NCI-H2081 treated with DMSO at 0.1 percent for 48 hours (cell line): ENCODE results near the gene SLC10A7.

Source experiments
- DNase-seq: peaks from one replicate; lab custom pipeline; 2025; lab: John Stamatoyannopoulos, UW

The SLC10A7 gene

DNA sequence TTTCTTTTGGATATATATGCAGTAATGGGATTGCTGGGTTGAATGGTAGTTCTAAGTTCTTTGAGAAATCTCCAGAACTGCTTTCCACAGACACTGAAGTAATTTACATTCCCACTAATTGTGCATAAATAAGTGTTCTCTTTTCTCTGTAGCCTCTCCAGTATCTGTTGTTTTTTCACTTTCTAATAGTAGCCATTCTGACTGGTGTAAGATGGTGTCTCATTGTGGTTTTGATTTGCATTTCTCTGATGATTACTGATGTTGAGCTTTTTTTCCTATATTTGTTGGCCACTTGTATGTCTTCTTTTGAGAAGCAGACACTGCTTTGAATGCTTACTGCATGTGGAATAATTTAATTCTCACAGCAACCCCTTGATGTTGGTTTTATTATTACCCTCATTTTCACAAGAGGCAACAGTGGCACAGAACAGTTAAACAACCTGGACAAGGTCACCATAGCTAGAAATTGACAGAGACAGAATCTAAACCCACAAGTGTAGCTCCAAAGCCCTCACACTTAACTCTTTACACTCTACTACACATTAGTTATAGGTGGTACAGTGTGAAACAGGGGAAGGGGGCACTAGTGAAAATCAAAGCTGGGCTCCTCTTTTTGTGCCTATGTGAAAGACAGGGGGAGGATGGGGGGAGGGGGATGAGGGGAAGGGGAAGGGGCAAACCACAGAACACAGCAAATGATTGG is 211.3 kb downstream of the SLC10A7 start:
- no peak for DNase-seq

DNA sequence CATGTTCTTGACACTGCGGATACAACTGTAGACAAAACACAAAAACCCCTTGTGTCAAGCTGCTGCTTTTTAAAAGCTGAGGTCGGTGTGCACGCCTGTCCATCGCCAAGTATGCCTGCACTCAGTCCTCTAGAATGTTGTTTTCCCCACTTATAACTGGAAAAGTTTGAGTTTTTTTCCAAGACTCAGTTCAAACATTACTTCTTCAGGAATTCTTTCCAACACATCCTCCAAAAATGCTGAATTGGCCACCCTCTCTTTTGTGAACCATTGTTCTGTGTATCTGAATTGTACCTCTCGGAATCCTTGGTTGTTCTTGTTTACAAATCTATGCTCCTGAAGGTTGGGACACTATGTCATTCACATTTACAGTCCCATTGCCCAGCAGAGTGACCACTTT is 212.8 kb downstream of the SLC10A7 start:
- DNase-seq, result no peak

DNA sequence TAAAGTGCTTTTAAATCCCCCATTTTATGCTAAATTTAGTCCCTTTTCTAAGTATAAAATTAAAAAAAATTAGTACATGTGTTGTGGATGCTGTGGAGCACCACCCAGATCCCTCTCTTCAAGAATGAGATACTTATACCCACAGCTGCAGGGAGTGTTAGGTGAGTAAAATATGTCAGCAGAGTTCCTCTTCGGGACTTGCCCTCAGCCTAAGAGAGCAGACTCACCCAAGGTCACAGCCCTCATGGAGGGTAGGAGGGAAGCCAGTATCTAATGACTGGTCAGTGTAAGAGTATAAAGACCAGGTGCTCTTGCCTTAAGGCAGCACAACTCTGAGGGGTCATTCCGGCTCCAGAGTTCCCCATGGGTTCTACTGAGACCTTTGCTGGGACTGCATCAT is 218.9 kb downstream of the SLC10A7 start:
- no peak for DNase-seq

DNA sequence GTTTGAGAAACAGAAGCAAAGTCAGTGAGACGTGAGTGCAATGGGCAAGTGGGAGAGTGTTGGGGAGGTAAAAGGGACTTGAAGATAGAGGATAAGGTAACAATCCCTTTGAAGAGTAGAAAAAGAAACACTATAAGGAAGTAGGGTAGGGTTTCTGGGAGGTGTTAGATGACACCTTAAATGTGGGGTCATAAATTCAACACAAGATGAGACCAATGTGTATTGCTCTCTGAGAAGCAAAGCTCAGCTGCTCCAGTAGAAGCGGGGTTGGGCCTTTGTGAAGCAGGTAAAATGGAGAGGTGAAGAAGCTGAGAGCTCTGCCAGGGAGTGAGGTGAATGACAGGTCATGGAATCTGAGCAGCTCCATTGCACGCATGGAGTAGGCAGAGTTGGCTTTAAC is 222.1 kb downstream of the SLC10A7 start:
- DNase-seq, result no peak

DNA sequence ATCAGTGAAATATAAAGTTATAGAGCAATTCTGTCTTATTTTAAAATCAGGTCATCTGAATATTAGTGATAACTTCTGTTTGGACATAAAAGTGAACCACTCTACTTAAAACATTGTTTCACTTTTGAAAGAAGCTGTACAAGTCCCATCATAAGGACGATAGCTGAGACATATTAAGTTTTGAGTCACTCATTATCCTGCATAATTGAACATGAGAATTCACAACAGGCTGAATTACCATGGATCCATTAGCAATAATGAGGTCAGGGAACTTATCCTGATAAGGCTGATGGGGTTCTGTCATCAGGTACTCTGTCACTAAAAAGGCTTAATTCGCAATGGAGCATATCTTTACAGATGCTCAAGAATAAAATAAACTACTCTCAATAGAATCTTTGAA is 227.0 kb downstream of the SLC10A7 start:
- DNase-seq, result no peak

DNA sequence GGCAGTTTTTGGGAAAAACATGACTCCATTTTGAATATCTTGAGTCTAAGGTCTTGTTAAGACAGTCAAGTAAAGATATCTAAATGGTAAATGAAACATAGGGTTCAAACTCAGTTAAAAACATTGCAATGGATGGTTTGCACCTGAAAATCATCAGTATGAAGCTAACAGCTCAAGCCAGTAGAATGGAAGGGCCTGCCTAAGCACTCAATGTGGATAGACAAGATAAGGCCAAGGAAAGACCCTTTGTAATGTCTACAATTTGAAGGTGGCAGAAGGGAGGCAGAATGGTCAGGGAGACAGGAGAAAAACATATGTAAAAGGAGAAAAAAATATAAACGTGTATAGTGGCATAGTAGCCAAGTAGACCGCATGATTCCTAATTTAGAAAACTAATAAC is 229.2 kb downstream of the SLC10A7 start:
- no peak for DNase-seq

DNA sequence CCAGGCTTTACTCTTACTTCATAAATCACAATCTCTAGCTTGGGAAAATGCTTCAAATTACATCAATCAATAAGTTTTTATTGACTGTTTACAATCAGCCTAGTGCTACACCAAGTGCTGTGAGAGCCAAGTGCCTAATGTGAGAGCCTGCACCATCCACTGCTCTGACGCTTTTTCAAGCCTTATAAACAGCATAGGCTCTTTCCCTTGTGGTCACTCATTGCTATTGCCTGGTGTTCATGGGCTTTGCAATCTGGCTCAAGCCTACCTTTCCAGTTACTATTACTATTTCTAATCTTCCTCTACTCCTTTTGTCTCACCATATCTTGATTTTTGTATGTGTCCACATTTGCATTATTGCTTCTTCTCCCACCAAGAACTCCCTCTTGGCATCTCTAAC is 230.4 kb downstream of the SLC10A7 start:
- DNase-seq, result no peak

DNA sequence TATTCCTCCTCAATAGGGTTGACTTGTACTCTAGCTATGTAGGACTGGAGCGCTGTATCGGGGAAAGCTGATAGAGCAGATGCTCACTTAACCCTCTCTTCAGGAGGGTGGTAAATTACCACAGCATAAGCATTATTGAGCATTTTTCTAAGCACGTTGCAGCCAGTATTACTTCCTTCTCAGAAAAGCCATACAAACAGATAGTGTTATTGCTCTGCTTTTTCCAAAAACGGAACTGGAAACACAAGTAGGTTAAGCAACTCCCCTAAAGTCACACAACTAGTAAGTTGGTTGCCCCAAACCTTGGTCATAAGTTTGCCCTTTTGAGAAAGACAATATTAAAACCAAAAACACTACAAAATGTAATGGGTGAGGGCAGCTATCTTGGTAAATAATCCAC is 233.5 kb downstream of the SLC10A7 start:
- no peak for DNase-seq

DNA sequence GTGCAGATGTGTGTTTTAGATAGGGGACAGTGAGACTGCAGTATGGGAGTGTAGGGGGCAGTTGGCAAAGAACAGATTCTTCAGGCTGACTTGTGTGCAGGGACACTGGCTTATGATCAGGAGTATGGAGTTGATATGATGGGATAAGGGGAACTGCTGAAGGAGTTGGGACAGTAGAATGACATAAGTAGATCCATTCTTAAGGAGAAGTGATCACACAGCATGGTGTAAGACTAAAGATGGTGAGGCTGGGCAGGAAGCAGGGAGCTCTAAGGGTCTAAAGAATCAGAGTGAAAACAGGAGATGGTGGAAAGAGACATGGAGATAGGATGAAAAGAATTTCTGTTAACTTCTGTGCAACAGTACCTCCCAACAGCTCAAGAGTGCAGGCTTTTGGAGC is 236.7 kb downstream of the SLC10A7 start:
- DNase-seq, result no peak

DNA sequence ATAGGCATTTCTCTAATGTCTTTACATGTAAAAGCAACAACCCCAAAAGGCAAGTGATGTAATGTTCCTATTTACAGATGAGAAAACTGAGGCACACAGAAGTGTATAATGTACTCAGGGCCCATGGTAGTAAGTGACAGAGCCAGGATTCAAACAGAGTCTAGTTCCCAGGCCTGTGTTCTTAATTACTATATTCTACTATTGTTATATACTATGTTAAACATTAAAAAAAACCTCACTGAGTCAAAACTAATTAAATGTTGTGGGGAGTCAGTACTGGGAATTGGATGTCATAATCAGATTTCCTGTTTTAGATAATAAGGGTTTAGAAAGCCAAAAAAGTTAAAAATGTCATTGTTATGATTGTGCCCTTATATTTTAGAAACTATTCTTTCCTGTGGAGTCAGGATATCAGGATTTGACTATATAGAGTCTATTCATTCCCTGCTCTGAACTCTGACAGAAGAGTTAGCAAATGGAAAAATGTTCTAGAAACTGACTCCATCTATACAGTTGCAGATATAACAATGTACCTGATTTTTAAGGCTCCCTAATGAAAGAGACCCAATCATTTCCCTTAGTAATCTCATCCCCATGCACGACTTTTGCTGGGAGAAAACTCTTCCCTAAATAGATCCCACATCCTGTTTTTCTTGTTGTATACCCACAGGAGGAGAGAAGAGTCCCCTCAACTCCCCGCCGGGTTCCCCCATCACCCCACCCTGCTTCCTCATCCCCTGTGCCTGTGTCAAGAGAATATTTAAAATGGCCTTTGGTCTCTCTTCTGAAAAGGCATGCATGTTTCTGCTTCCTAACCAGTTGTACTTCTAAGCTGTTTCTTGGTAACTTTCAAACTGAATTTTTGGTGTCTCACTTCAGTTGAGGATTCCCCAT is 237.7 kb downstream of the SLC10A7 start:
- no peak for DNase-seq

DNA sequence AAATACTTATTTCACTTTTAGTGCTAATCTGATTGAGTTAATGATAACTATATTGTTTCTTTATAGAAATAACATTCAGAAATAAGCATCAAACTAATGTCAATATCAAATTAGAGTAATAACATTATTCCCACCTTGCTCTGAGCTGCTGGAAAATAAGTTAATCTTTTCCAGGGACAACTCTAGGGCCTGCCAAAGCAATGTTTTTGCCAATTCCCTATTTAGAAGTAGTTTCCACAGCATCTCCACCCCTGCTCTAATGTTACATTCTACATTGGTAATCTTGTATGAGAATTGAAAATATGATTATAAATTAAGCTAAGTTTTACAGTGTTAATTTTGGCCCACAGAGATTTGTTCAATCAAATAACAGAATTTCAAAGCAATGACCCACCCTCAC is 239.1 kb downstream of the SLC10A7 start:
- no peak for DNase-seq

DNA sequence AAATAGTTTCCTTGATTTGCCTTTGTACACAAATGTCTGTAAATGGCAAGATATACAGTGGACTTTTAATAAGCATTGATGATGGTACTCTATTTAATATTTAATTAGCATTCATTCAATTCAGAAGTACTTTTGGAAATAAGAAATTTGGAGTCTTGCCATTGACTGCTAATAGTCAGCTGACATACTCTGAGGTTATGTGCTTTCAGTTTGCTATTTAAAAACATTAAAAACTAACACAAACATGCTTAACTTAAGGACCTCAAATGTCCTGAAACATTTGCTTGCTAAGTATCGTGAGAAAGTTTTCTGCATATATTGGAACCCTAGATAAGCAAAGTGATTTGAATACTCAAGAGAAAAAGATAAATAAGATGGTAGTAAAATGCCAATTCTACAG is 242.8 kb downstream of the SLC10A7 start:
- no peak for DNase-seq

DNA sequence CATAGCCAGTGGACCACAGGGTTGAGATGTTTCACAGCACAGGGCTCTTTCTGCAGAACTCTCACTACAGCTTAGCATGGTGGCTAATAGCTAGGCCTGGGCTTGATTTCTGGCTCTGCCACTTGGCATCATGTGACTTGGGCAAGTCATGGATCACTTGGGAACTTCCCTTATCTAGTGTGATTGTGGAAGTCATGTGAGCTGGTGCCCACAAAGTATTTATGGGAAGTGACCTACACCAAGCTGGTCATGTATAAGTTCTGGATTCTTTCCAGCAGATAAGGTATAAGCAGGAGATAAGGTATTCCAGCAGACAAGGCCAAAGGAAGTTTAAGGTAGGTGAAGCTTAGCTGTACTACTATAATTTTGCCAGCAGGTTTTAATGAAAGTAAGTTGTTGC is 246.4 kb downstream of the SLC10A7 start:
- no peak for DNase-seq

DNA sequence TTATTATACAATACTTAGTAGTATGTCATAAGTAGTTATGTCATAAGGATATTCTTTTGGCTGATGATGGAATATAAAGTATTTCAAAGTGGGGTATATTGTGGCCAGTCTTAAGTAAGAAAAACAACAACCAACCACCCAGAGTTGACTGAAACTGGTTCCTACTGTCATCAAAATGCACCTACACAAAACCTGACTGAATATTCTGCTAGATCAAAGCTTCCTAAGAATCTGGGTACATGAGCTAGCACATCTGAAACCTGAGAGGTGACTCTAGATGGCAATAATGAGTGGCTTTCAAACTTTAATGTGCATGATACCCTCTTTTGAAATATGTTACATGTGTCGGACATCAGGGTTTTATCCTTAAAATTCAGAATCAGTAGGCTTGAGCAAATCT is 247.0 kb downstream of the SLC10A7 start:
- no peak for DNase-seq

DNA sequence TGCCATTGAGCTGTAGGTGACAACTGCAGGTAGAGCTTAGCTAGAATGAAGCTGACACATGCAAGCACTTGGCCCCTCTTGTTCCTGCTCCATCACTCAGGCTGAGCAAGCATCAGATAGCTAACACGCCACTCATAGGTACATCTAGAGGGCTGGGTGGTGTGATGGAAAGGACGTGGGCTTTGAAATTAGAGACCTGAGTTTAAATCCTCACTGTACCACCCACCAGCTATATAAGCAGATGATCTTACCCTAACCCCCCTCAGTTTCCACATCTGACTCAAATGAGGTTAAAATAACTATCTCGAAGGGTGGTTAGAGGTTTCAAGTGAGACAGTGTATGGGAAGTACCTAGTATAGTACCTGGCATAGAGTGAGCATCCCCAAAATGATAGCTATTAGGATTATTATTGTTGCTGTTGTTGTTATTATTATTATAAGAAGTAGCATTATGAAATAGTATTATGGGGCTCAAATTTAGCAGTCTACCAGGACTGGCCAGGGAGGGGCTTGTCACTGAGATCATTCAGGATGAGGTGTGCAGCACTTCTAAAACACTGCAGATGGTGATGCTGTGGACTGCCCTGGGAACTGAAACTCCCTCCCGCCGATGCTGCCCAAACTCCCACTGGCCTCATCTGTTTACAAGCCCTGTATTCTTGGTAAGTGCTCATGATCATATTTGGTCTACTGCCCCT is 248.4 kb downstream of the SLC10A7 start:
- no peak for DNase-seq

DNA sequence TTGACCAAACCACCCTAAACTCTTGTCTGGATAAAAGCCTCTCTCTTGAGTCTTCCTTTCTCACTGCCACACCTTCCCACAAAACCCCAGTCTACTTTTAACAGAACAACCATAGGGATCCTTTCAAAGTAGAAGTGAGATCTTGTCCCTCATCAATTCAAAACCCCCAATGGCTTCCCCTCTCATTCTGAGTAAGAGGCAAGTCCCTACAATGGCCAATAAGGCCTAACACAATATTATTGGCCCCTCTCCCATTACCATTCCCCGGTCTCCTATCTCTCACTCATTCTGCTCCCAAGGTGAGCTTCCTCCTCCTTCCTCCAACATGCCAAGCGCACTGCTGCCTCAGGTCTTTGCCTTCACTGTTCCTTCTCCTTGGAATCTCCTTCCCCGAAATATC is 250.3 kb downstream of the SLC10A7 start:
- no peak for DNase-seq

DNA sequence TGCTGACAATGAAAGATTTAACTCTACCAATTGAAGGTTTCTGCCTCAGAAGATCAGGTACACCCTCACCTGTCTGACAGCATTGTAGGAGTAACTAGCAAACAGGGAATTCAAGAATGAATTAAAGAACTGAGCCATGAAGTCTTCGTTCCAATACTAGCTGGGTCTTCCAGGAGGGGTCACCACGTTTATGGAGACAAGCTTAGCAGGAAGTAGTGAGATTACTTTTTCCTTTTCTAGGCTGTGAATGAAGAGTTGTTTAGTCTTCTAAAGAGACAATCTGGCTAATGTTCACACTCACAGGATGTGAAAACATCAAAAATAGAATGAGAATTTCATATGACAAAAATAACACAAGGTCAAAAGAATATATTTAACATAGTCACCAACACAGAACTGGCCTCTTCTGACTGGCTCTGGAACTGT is 252.5 kb downstream of the SLC10A7 start:
- no peak for DNase-seq

DNA sequence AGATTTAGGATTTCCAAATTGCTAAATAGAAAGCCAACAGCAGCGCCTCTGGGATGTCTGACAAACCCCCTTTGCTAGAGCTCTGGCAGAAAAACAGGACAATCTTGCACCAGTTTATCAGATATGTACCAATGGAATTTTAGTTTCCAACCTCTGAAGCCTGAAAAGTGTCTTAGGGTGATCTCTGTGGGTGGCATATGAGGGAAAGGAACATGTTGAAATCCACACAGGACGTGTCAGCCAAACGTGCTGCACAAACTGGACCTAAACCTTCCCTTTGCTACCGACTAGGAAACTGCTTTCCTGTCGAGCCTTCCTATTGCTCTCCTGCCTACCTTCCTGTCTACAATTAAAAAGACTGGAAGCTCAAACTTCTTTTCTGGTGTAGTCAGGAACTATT is 253.9 kb downstream of the SLC10A7 start:
- no peak for DNase-seq

DNA sequence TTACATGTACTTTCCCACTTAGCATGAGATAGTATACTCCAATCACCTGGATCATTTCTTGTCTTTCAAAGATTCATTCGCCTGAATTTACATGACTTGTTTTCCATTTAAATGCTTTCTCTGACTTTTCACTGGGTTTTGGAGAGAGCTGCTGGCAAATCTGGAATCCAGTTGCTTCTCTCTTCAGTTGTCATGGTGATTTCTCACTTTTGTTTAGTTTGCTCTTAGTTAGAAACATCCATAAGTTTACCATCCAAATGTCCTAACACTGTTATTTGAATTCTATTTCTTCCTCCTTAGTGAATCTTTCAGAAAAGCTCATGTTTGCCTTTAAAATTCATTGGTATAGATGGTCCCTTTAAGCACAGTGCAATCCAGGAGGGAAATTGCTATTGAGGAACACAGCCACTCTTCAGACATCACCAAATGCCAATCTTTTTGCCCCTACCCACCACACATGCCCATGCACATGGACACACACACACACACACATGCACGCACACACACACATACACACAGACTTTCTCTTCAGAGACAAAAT is 255.7 kb downstream of the SLC10A7 start:
- no peak for DNase-seq

DNA sequence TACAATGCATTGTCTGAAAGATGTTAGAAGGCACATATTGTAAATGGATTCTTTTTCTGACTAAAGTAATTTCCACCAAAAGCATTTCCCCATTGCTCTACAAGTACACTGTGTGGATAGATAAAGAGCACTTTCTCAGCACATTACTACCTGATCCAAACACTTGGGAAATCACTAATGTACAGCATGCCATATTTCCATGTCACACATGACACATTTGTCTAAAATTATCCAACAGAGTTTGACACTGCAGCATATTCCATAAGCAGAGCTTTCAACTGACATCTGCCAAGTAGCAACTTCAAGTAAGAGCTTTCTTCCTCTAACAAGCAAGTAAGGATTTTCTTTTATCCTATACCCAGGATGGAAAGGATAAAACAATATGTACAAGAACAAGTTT is 257.9 kb downstream of the SLC10A7 start:
- no peak for DNase-seq

DNA sequence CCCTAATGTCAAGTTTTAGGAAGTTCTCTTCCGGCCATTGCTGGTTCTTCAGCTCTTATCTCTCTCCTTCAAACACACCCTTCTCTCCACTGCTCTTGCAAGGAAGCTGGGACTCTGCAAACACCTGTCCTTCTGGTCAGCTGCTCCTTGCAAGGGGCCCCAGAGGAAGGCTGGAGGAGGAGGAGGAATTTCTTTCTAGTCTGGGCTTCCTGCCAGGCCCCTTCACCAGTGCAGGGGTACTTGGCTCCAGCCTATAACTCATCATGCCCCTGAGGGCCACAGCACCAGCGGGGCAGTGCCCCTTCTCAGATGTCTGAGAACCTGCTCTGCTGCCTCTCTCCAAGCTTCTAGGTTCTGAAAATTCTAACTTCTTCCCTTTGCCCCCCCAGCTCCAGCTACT is 260.7 kb downstream of the SLC10A7 start:
- DNase-seq, result no peak

DNA sequence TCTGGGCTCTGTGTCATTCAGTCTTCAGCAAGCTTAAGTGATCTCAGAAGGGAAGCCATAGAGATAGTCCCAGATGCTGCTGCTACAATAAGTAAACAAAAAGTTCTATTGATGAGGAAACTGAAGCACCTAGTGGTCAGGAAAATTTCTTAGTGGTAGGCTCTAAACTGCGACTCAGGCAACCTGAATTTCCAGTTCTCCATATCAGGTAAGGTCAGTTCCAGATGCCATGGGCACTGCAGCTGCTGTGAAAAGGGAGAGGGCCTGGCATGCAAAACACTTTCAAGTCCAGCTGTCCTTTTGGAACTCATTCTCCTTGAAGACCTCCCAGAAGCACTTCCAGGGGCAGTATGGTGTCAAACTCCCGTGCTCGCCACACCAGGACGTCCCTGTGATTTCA is 261.2 kb downstream of the SLC10A7 start:
- DNase-seq, result no peak

DNA sequence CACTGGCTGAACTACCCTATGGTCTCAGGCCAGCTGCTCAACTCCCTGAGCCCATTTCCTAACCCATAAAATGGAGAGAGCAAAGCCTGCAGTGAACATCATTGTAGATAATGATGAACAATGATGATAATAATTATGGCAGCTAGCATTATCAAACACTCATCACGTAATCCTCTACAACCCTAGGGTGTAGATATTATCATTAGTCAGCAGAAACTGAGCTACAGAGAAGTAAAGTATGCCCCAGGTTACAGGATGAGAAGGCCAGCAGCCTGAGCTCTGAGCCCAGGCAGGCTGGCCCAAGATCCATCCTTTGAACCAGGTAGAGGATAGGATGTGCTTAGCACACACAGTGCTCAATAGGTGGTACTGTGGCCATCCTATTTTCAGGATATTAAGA is 264.2 kb downstream of the SLC10A7 start:
- no peak for DNase-seq
